Fibroblast of skin of right quadriceps (primary cell): ENCODE measurements around the gene HSD11B2.
A peak's percentile ranks its signal among the peaks of the same experiment; 100 is the strongest.

Experiments used
- DNase-seq: peaks from one replicate; pipeline ENCODE4 v3.0.0-alpha.2; 2013

Gene HSD11B2

DNA sequence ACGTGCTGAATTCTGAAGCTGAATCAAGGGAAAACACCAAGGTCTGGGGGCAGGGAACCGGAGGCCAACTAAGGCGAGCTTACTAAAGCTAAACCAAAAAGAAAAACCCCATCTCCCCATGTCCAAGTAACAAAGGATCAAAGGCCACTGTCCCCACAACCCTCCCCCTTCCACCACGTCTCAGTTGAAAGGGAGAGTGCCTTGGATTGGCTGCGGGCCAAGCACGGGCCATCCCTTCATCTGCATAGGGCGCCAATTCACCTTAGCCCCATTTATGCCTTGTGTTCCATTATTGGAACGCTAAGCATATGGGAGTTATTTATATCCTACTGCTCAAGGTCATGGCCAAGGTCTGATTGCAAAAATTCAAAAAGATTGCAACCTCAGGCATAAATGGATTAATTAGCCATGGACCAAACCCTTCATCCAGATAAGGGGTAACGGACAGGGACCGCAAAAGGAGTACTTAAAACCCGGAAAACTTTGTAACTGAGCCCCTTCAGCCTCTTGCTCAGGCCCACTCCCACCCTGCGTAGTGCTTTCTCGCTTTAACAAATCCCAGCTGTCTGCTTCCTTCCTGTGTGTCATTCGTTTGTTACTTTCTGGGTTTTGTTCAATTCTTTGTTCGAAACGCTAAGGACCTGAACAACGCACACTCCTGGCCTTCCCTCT, 50.8 kb downstream of the HSD11B2 start:
- DNase-seq, result peak; percentile 38

DNA sequence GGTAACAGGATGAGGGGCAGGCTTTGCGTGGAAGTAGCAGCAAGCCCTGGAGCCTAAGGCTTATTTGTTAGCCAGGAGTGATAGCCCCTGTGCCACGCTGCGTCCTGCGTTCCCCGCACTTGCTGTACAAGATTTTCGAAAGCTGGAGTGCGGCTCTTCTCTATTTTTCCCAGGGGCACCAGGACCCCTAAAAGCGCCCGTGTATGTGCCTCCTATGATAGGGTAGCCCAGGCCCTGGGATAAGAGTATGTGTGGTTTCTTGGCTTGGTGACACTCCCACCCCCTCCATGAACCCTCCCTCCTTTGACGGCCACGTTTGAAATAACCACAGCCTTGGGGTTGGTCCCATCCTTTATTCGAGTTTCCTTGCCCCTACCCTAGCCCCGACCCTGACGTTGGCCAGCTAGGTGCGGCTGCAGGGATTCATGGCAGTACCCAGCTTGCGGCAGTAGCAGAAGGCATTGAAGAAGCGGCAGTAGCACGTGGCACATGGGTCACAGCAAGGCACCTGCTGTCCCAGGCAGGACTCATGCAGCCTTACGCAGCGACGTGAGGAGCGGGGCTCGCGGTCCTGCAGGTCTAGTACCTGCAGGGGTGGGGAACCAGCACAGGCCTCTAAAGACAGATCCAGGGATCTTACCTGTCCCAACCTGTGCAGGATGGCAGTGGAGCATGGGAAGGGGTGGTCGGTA, 51.5 kb downstream of the HSD11B2 start:
- DNase-seq, result no peak

GRCh38 chr16:67483150-67483549, 52.2 kb downstream of the HSD11B2 start, which contains the start of gene AGRP:
AGRP (minus strand) TSS chr16:67483547; CDS start chr16:67483398, 149 bp downstream.
- DNase-seq, result no peak

GRCh38 chr16:67483731-67484525, 53.0 kb downstream of the HSD11B2 start:
- no peak for DNase-seq

DNA sequence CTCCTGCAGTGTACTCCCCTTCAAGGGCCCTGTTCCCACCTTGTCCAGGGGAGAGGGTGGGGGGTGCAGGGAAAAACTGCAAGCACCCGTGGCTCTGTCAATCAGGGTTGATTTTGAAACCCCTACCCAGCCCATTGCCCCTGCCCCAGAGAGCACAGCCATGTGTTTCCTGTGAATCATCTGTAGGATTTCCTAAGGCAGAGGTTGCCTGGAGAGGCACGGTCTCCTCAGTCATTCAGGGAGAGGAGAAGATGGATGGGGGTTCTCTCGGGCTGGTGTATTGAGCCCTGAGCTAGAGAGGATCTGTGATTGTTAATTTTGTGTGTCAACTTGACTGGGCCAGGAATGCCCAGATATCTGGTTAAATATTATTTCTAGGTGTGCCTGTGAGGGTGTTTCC, 55.9 kb downstream of the HSD11B2 start:
- no peak for DNase-seq
